Suprapubic skin (tissue), 3 donors: Measurements from ENCODE around the gene RNF227.
A peak's percentile ranks its signal among the peaks of the same experiment; 100 is the strongest.

Source experiments
- POLR2AphosphoS5 ChIP-seq, 3 donors: sonication (generic); formaldehyde crosslinking; IDR thresholded peaks; one replicate each; pipeline ENCODE4 v1.6.1; 2017; ENCODE audit warnings: antibody characterized with exemption in 3 of 3
- TF ChIP-seq, protein P1 (sequence below), 2 donors: fragments of 200-600 bp in 1 of 2; fragments of 450-650 bp in 1 of 2; sonication (generic) in 1 of 2; IDR thresholded peaks; one replicate each; pipeline ENCODE4 v1.5.1; 2016 to 2019; ENCODE audit warnings: antibody characterized with exemption in 2 of 2, mild to moderate bottlenecking in 1 of 2, moderate library complexity in 1 of 2

DNA sequence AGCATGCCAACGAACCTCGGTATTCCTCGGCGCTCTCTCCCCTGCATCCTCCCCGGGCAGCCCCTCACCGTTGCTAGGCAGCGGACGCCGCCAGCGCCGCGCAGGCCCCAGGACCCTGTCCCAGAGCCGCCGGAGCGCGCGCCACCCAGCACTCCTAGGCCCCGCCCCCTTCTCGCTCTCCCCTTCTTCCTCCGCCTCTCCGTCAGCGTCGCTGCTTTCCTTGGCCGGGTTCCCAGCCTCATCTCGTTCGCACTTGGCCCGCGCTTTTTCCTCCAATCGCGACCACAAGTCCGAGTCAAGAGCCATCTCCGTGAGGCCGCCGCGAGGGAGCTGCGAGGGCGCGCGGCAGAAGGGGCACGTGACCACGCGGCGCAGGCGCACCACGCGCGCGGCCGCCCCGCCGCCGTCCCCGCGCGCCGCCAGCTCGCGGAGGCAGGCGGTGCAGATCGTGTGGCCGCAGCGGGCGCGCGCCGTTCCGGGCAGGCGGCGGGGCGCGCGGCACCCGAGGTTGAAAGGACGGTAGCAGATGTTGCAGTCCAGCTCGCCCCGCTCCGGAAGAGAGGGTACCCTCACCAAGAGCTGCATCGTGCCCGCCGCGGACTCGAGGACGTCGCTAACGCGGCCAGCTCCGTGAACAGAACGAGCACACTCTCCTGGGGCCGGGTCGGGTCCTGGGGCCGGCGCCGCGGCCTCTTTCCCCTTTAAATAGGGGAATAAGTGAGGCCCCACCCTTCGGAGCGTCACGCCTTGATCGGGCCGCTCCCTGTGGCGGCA, at the start of gene RNF227:
- peak in 2 of 3 donors; percentile 42 to 77 for TF ChIP-seq POLR2AphosphoS5 (IDR thresholded peaks at IDR 0.05)
- TF ChIP-seq, protein P1, sequence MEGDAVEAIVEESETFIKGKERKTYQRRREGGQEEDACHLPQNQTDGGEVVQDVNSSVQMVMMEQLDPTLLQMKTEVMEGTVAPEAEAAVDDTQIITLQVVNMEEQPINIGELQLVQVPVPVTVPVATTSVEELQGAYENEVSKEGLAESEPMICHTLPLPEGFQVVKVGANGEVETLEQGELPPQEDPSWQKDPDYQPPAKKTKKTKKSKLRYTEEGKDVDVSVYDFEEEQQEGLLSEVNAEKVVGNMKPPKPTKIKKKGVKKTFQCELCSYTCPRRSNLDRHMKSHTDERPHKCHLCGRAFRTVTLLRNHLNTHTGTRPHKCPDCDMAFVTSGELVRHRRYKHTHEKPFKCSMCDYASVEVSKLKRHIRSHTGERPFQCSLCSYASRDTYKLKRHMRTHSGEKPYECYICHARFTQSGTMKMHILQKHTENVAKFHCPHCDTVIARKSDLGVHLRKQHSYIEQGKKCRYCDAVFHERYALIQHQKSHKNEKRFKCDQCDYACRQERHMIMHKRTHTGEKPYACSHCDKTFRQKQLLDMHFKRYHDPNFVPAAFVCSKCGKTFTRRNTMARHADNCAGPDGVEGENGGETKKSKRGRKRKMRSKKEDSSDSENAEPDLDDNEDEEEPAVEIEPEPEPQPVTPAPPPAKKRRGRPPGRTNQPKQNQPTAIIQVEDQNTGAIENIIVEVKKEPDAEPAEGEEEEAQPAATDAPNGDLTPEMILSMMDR (IDR thresholded peaks at IDR 0.05), result peak in 1 of 2 donors; percentile 5
